DND-41 (cell line): Measurements from ENCODE around the gene CELSR3.

Experiments
- ATAC-seq: fragments of 200-7000 bp; cut with Tn5 transposase; 3 replicates; pipeline ENCODE4 v1.9.1; 2021; ENCODE audit warnings: low read depth; ENCODE audit not compliant: insufficient read depth
- DNase-seq: peaks from one replicate; pipeline ENCODE4 v3.0.0-alpha.2; 2020
- H2AFZ ChIP-seq: 2 replicates; pipeline ENCODE4 v1.6.0; 2012; ENCODE audit warnings: low read depth, low read length
- H3K27ac ChIP-seq: 2 replicates; pipeline ENCODE4 v1.5.1; 2012; ENCODE audit warnings: low read length, inconsistent platforms
- H3K27me3 ChIP-seq: fragments of 200-600 bp; sonication (generic); 2 replicates; pipeline ENCODE4 v1.6.0; 2012; ENCODE audit warnings: low read length, mild to moderate bottlenecking, inconsistent platforms; ENCODE audit not compliant: insufficient read depth, poor library complexity
- H3K36me3 ChIP-seq: 2 replicates; pipeline ENCODE4 v1.5.1; 2012; ENCODE audit warnings: low read length, inconsistent platforms; ENCODE audit not compliant: insufficient read depth
- H3K4me1 ChIP-seq: 2 replicates; pipeline ENCODE4 v1.5.1; 2012; ENCODE audit warnings: mild to moderate bottlenecking, low read length; ENCODE audit not compliant: insufficient read depth
- H3K4me2 ChIP-seq: 2 replicates; pipeline ENCODE4 v1.6.0; 2012; ENCODE audit warnings: mild to moderate bottlenecking, moderate library complexity, low read length, inconsistent platforms; ENCODE audit not compliant: insufficient read depth
- H3K4me3 ChIP-seq, 2 experiments: fragments of 200-600 bp in 1 of 2; shearing (Covaris generic) in 1 of 2; 2 replicates each; pipeline ENCODE4 v1.5.1; 2012 to 2016; ENCODE audit warnings: inconsistent platforms in 2 of 2, low read length in 2 of 2, mild to moderate bottlenecking in 2 of 2, low read depth in 1 of 2, moderate library complexity in 1 of 2
- H3K79me2 ChIP-seq: 2 replicates; pipeline ENCODE4 v1.6.0; 2012; ENCODE audit warnings: low read length, inconsistent platforms; ENCODE audit not compliant: insufficient read depth
- H3K9ac ChIP-seq: 2 replicates; pipeline ENCODE4 v1.6.0; 2012; ENCODE audit warnings: low read depth, mild to moderate bottlenecking, inconsistent platforms, low read length, moderate library complexity
- H3K9me3 ChIP-seq: 2 replicates; pipeline ENCODE4 v1.5.1; 2012; ENCODE audit warnings: low read length, moderate library complexity, mild to moderate bottlenecking, inconsistent platforms; ENCODE audit not compliant: insufficient read depth, severe bottlenecking
- H4K20me1 ChIP-seq: 2 replicates; pipeline ENCODE4 v1.6.0; 2012; ENCODE audit warnings: low read length; ENCODE audit not compliant: insufficient read depth
- EZH2 ChIP-seq: IDR thresholded peaks from 3 replicates; pipeline ENCODE4 v1.6.1; 2012; ENCODE audit warnings: borderline replicate concordance, low read depth, mild to moderate bottlenecking, moderate library complexity, low read length, inconsistent platforms; ENCODE audit not compliant: severe bottlenecking
- TF ChIP-seq, protein P1 (sequence below): IDR thresholded peaks from 2 replicates; pipeline ENCODE4 v1.5.1; 2012; ENCODE audit warnings: borderline replicate concordance, low read length, moderate library complexity, mild to moderate bottlenecking; ENCODE audit not compliant: poor library complexity, severe bottlenecking; ENCODE audit errors: extremely low read depth

CELSR3 gene

DNA sequence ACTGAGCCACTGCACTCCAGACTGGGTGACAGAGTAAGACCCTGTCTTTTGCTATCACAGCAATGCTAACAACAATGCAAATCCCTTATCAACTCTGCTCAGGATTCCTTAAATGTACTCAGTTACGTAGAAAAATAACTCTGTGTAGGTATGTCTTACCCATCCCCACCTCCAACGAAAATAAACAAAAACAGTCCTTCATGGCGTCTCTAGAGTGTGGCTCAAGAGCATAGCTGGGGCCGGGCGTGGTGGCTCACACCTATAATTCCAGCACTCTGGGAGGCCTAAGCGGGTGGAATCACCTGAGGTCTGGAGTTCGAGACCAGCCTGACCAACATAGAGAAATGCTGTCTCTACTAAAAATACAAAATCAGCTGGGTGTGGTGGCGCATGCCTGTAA is 36.2 kb upstream of the CELSR3 start:
- TF ChIP-seq, protein P1, sequence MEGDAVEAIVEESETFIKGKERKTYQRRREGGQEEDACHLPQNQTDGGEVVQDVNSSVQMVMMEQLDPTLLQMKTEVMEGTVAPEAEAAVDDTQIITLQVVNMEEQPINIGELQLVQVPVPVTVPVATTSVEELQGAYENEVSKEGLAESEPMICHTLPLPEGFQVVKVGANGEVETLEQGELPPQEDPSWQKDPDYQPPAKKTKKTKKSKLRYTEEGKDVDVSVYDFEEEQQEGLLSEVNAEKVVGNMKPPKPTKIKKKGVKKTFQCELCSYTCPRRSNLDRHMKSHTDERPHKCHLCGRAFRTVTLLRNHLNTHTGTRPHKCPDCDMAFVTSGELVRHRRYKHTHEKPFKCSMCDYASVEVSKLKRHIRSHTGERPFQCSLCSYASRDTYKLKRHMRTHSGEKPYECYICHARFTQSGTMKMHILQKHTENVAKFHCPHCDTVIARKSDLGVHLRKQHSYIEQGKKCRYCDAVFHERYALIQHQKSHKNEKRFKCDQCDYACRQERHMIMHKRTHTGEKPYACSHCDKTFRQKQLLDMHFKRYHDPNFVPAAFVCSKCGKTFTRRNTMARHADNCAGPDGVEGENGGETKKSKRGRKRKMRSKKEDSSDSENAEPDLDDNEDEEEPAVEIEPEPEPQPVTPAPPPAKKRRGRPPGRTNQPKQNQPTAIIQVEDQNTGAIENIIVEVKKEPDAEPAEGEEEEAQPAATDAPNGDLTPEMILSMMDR = no peak
- TF ChIP-seq EZH2 = no peak
- Histone ChIP-seq H4K20me1 (peaks cover 80% of the 10 kb centered on the region), H2AFZ (no peak overlapping the region), H3K27ac (no peak overlapping the region), H3K4me1 (no peaks in the 10 kb centered on the region), H3K36me3 (peaks cover 70% of the 10 kb centered on the region), H3K27me3 (no peaks in the 10 kb centered on the region), H3K79me2 (peaks cover 96% of the 10 kb centered on the region), H3K4me2 (no peak overlapping the region), H3K4me3 (no peak overlapping the region), H3K9ac (no peak overlapping the region), H3K9me3 (no peaks in the 10 kb centered on the region)
- DNase-seq (no peak), ATAC-seq (no peak)

DNA sequence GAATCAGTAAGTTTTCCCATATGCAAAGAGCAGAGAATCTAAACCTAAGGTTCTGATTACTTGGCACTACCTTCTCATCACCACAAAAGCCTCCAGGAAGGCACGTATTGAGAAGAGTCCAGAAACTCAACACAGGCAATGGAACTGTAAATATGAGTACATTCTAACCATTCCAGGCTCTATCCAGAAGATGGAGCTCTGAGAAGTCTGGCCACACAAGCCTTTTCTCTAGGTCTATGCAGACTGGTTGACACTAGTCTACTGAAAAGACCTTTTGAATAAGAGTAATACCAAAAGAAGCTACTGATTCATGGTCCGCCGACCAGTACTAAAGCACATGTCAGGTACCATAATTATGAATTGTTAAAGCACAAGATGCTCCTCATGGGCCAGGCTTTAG is 35.3 kb upstream of the CELSR3 start:
- Histone ChIP-seq H3K4me1 (no peaks in the 10 kb centered on the region), H3K36me3 (peaks cover 77% of the 10 kb centered on the region), H4K20me1 (peaks cover 85% of the 10 kb centered on the region), H2AFZ (no peak overlapping the region), H3K9me3 (no peaks in the 10 kb centered on the region), H3K9ac (no peak overlapping the region), H3K4me2 (no peak overlapping the region), H3K4me3 (no peak overlapping the region), H3K27ac (no peak overlapping the region), H3K27me3 (no peaks in the 10 kb centered on the region), H3K79me2 (peaks cover 92% of the 10 kb centered on the region)
- ATAC-seq = no peak
- DNase-seq = no peak
- TF ChIP-seq EZH2 = no peak

DNA sequence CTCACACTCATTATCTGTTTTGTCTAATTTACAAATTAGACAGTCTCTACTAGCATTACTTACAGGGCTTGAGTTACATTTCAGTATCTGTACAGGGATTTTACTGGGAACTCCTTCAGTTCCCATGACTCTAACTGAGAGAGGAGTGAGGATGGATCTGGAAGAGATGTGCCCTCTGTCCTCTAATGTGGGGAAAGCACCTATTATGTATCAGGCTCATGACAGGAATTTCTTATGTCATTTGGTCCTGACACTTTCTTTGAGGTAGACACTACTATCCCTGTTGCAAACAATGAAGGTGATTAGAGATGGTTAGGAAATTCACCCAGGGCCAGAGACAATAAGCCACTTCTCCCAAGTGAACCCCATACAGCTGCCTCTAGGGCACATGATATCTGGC is 33.9 kb upstream of the CELSR3 start:
- TF ChIP-seq, protein P1 = no peak
- TF ChIP-seq EZH2 = no peak
- Histone ChIP-seq H3K4me1 (no peaks in the 10 kb centered on the region), H3K9ac (no peak overlapping the region), H3K36me3 (peaks cover 83% of the 10 kb centered on the region), H2AFZ (no peak overlapping the region), H3K4me2 (no peak overlapping the region), H3K9me3 (no peaks in the 10 kb centered on the region), H3K4me3 (no peak overlapping the region), H3K79me2 (peaks cover 83% of the 10 kb centered on the region), H3K27me3 (no peaks in the 10 kb centered on the region), H3K27ac (no peak overlapping the region), H4K20me1 (peaks cover 79% of the 10 kb centered on the region)
- ATAC-seq = no peak
- no peak for DNase-seq

DNA sequence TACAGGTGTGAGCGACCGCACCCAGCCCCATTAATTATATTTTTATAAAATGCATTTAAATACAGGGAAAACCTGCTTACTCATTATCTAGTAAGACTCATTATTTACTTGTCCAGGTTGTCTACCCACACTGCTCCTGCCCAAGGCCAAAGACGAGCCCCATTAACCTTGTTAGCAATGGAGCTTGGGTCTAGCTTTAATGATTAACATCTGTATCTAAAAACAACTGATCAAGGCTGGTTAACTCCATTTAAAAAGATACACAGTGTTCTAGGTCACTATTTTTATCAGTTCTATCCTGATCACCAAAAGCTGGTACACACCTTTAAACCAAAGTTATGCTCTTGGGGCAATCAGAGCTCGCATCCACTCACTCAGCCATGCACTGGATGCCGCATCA is 33.5 kb upstream of the CELSR3 start:
- H4K20me1 ChIP-seq = peaks cover 77% of the 10 kb centered on the region
- H3K79me2 ChIP-seq = peaks cover 79% of the 10 kb centered on the region
- H2AFZ ChIP-seq = no peak overlapping the region
- no peak overlapping the region for H3K4me2 ChIP-seq
- DNase-seq (no peak), ATAC-seq (no peak)
- no peaks in the 10 kb centered on the region for H3K9me3 ChIP-seq
- H3K4me3 ChIP-seq = no peak overlapping the region
- peaks cover 87% of the 10 kb centered on the region for H3K36me3 ChIP-seq
- H3K9ac ChIP-seq = no peak overlapping the region
- no peaks in the 10 kb centered on the region for H3K27me3 ChIP-seq
- H3K4me1 ChIP-seq = no peaks in the 10 kb centered on the region
- TF ChIP-seq, protein P1 = no peak
- TF ChIP-seq EZH2 = no peak
- no peak overlapping the region for H3K27ac ChIP-seq
